ENCODE results near the gene SLC26A6. TPM values are rescaled to one million over a fixed set of nuclear protein-coding genes. Genes with fewer than 3 reads are reported as not detected.

The SLC26A6 gene
- total RNA-seq, 1 donor from 2014 or later, result 76.1 TPM

- TF ChIP-seq CTCF (IDR thresholded peaks at IDR 0.05; ENCODE audit: unreplicated experiment), result no peak
- Mint-ChIP-seq H3K27me3 (ENCODE audit: unreplicated experiment) (peaks cover 12% of the 10 kb centered on the region), H3K27ac (ENCODE audit: unreplicated experiment) (no peak overlapping the region), H3K36me3 (ENCODE audit: low read depth, unreplicated experiment) (peaks cover 8% of the 10 kb centered on the region), H3K4me1 (ENCODE audit: unreplicated experiment) (no peaks in the 10 kb centered on the region), H3K4me3 (ENCODE audit: unreplicated experiment) (peak overlapping the region; percentile 13), H3K9me3 (ENCODE audit: unreplicated experiment) (no peaks in the 10 kb centered on the region)
- DNase-seq (ENCODE audit: low spot score), result no peak
Measured at GRCh38 chr3:48596676-48597407, 38.4 kb downstream of the SLC26A6 start.

GRCh38 chr3:48596157-48596556, 39.1 kb downstream of the SLC26A6 start:
- DNase-seq (ENCODE audit: low spot score), result no peak
- H3K36me3 Mint-ChIP-seq (ENCODE audit: low read depth, unreplicated experiment), result peaks cover 8% of the 10 kb centered on the region
- no peak overlapping the region for H3K27ac Mint-ChIP-seq (ENCODE audit: unreplicated experiment)
- peaks cover 12% of the 10 kb centered on the region for H3K27me3 Mint-ChIP-seq (ENCODE audit: unreplicated experiment)
- TF ChIP-seq CTCF (IDR thresholded peaks at IDR 0.05; ENCODE audit: unreplicated experiment), result no peak
- no peaks in the 10 kb centered on the region for H3K9me3 Mint-ChIP-seq (ENCODE audit: unreplicated experiment)
- H3K4me3 Mint-ChIP-seq (ENCODE audit: unreplicated experiment), result no peak overlapping the region
- no peaks in the 10 kb centered on the region for H3K4me1 Mint-ChIP-seq (ENCODE audit: unreplicated experiment)

GRCh38 chr3:48595526-48596121, 39.6 kb downstream of the SLC26A6 start:
- Mint-ChIP-seq H3K27ac (ENCODE audit: unreplicated experiment) (no peak overlapping the region), H3K4me3 (ENCODE audit: unreplicated experiment) (no peak overlapping the region)
- no peak for DNase-seq (ENCODE audit: low spot score)

DNA sequence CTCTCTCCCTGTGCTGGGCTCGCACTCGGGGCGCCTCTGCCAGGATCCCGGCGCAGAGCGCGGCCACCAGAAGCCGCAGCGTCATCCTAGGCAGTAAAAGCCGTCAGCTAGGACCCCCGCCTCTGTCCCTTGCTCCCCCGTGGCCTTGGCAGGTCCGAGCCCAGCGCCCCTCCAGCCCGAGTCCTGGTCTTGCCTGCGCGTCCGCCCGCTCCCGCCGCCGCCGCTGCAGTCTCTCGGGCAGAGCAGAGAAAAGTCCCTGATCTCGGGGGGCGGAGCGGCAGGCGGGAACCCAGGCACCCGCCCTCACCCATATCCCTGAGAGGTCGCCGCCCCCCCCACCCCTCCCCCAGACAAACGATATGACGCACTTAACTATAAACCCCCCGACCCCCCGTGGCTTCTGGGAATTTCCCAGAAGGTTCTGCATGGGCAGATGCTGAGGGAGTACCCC, 40.2 kb downstream of the SLC26A6 start, which contains the start of gene COL7A1:
Gene COL7A1, minus strand, starts transcription at position 255 of the 451 bp plus-strand sequence. Its CDS starts 170 bp downstream, at position 85.
- H3K9me3 Mint-ChIP-seq (ENCODE audit: unreplicated experiment), result no peaks in the 10 kb centered on the region
- H3K4me3 Mint-ChIP-seq (ENCODE audit: unreplicated experiment), result no peak within 1 kb of the TSS
- H3K4me1 Mint-ChIP-seq (ENCODE audit: unreplicated experiment), result no peaks in the 10 kb centered on the region
- DNase-seq (ENCODE audit: low spot score), result no peak
- H3K27me3 Mint-ChIP-seq (ENCODE audit: unreplicated experiment), result peaks cover 19% of the 10 kb centered on the region
- H3K36me3 Mint-ChIP-seq (ENCODE audit: low read depth, unreplicated experiment), result peaks cover 8% of the 10 kb centered on the region
- TF ChIP-seq CTCF (IDR thresholded peaks at IDR 0.05; ENCODE audit: unreplicated experiment), result no peak
- H3K27ac Mint-ChIP-seq (ENCODE audit: unreplicated experiment), result no peak within 1 kb of the TSS

More at GRCh38 chr3:48595526-48596121, 39.6 kb downstream of the SLC26A6 start:
- Mint-ChIP-seq H3K4me1 (ENCODE audit: unreplicated experiment) (no peaks in the 10 kb centered on the region), H3K9me3 (ENCODE audit: unreplicated experiment) (no peaks in the 10 kb centered on the region), H3K27me3 (ENCODE audit: unreplicated experiment) (peaks cover 18% of the 10 kb centered on the region), H3K36me3 (ENCODE audit: low read depth, unreplicated experiment) (peaks cover 8% of the 10 kb centered on the region)
- no peak for TF ChIP-seq CTCF (IDR thresholded peaks at IDR 0.05; ENCODE audit: unreplicated experiment)
